Measurements from ENCODE around the gene MYL3.

DNA sequence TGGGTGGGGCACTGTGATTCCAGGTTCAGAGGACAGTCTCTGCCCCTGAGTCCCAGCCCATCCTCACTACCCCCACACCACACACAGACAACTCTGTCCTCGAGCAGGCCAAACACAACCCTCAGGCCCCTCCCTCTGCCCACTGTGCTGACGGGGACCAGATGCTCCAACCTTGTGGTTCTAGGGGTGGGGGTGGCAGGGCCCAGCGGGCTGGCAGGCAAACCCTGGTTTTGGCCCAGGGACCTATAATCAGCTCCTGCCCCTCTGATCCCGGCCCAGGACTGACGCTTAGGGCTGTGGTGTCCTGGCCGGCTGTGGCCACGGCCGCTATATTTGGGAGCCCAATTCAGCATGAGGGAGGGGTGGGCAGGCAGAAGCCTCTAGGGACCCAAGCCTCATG is 5.0 kb upstream of the MYL3 start:
- TF ChIP-seq POLR2A (IDR thresholded peaks at IDR 0.05) (no peak), CTCF (IDR thresholded peaks at IDR 0.05) (no peak)
